ENCODE measurements around the gene PACS2.

The PACS2 gene

GRCh38 chr14:105348169-105348944 is 33.8 kb downstream of the PACS2 start:
- DNase-seq (ENCODE audit: low read depth), result no peak
- H3K4me3 ChIP-seq (ENCODE audit: low read depth, low read length), result no peak overlapping the region
- TF ChIP-seq MAX (IDR thresholded peaks at IDR 0.05; ENCODE audit: low read depth, low read length) (no peak), MYC (IDR thresholded peaks at IDR 0.05; ENCODE audit: low read depth, low read length) (no peak), POLR2A (IDR thresholded peaks at IDR 0.05; ENCODE audit: extremely low read depth, insufficient read length) (no peak), CTCF (IDR thresholded peaks at IDR 0.05; ENCODE audit: low read depth, low read length) (no peak)

GRCh38 chr14:105348945-105349699 is 34.6 kb downstream of the PACS2 start:
- no peak for DNase-seq (ENCODE audit: low read depth)

GRCh38 chr14:105349992-105350391 is 35.4 kb downstream of the PACS2 start:
- TF ChIP-seq MYC (IDR thresholded peaks at IDR 0.05; ENCODE audit: low read depth, low read length), result no peak
- no peak for TF ChIP-seq MAX (IDR thresholded peaks at IDR 0.05; ENCODE audit: low read depth, low read length)
- TF ChIP-seq CTCF (IDR thresholded peaks at IDR 0.05; ENCODE audit: low read depth, low read length), result no peak
- TF ChIP-seq POLR2A (IDR thresholded peaks at IDR 0.05; ENCODE audit: extremely low read depth, insufficient read length), result no peak

More at GRCh38 chr14:105348945-105349699, 34.6 kb downstream of the PACS2 start:
- no peak for TF ChIP-seq MYC (IDR thresholded peaks at IDR 0.05; ENCODE audit: low read depth, low read length)
- no peak for TF ChIP-seq CTCF (IDR thresholded peaks at IDR 0.05; ENCODE audit: low read depth, low read length)
- TF ChIP-seq MAX (IDR thresholded peaks at IDR 0.05; ENCODE audit: low read depth, low read length), result no peak
- TF ChIP-seq POLR2A (IDR thresholded peaks at IDR 0.05; ENCODE audit: extremely low read depth, insufficient read length), result no peak
- H3K4me3 ChIP-seq (ENCODE audit: low read depth, low read length), result no peak overlapping the region

GRCh38 chr14:105350450-105351244 is 36.1 kb downstream of the PACS2 start:
- TF ChIP-seq CTCF (IDR thresholded peaks at IDR 0.05; ENCODE audit: low read depth, low read length) (no peak), MYC (IDR thresholded peaks at IDR 0.05; ENCODE audit: low read depth, low read length) (no peak), MAX (IDR thresholded peaks at IDR 0.05; ENCODE audit: low read depth, low read length) (no peak), POLR2A (IDR thresholded peaks at IDR 0.05; ENCODE audit: extremely low read depth, insufficient read length) (no peak)
- no peak for DNase-seq (ENCODE audit: low read depth)
- H3K4me3 ChIP-seq (ENCODE audit: low read depth, low read length), result no peak overlapping the region

More at GRCh38 chr14:105349992-105350391, 35.4 kb downstream of the PACS2 start:
- H3K4me3 ChIP-seq (ENCODE audit: low read depth, low read length), result no peak overlapping the region
- DNase-seq (ENCODE audit: low read depth), result no peak

GRCh38 chr14:105351410-105351809 is 36.9 kb downstream of the PACS2 start:
- no peak for TF ChIP-seq CTCF (IDR thresholded peaks at IDR 0.05; ENCODE audit: low read depth, low read length)
- TF ChIP-seq MYC (IDR thresholded peaks at IDR 0.05; ENCODE audit: low read depth, low read length), result no peak
- no peak for TF ChIP-seq POLR2A (IDR thresholded peaks at IDR 0.05; ENCODE audit: extremely low read depth, insufficient read length)
- TF ChIP-seq MAX (IDR thresholded peaks at IDR 0.05; ENCODE audit: low read depth, low read length), result no peak
- no peak for DNase-seq (ENCODE audit: low read depth)
- H3K4me3 ChIP-seq (ENCODE audit: low read depth, low read length), result no peak overlapping the region
